ENCODE data around the gene CCNL1.
"Not testable (repeated sequence)": the region's sequence is repeated elsewhere in the genome, so short reads cannot be mapped to it uniquely, and the experiment has no call there.

Gene CCNL1

DNA sequence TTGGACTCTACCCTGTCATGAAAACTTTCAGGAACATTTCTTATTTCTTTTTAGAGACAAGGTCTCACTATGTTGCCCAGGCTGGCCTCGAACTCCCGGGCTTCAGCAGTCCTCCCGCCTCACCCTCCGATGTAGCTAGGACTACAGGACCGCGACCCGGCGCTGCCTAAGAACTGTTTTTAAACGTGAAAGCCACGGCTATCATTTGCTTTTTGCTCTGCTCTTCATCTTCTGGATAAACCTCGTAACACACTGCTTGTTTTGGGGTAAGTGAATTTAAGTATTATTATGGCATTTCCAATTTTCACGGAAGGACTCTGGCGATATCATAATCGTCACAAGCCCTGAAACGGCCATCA, 14.3 kb upstream of the CCNL1 start:
- H3K9me2 ChIP-seq (replicated peaks; ENCODE audit: insufficient read depth, low read length), result no peaks in the 10 kb centered on the region
- peaks cover 7% of the 10 kb centered on the region for H3K4me1 ChIP-seq (ENCODE audit: low read length)
- no peaks in the 10 kb centered on the region for H4K20me1 ChIP-seq (ENCODE audit: insufficient read depth, low read length)
- peak overlapping the region; percentile 70 for H3K4me3 ChIP-seq (ENCODE audit: low read length)
- peak overlapping the region; percentile 89 for H3K27ac ChIP-seq (ENCODE audit: low read length)
- 0 out of 2 replicates have a peak, but pooled peaks cover 4% of the 10 kb centered on the region for H3K79me2 ChIP-seq (ENCODE audit: low read length)
- peak overlapping the region; percentile 90 for H3K4me2 ChIP-seq (ENCODE audit: low read depth, low read length)
- no peaks in the 10 kb centered on the region for H3K36me3 ChIP-seq (replicated peaks; ENCODE audit: insufficient read depth, low read length)
- no peaks in the 10 kb centered on the region for H3K27me3 ChIP-seq (replicated peaks; ENCODE audit: insufficient read depth, low read length)
- no peaks in the 10 kb centered on the region for H3K9me3 ChIP-seq (replicated peaks; ENCODE audit: insufficient read depth, low read length)
- H2AFZ ChIP-seq (ENCODE audit: low read length), result peak overlapping the region; percentile 89
- peak overlapping the region; percentile 82 for H3K9ac ChIP-seq (ENCODE audit: low read length)
- peak; percentile 70 for DNase-seq
- peaks cover 21% of the 10 kb centered on the region for H3F3A ChIP-seq (ENCODE audit: insufficient read depth, low read length)
- TF ChIP-seq EZH2phosphoT487 (IDR thresholded peaks at IDR 0.05; ENCODE audit: low read length) (no peak), EZH2 (optimal IDR thresholded peaks at IDR 0.05; ENCODE audit: low read depth, low read length) (no peak)
- TF ChIP-seq, protein P1, sequence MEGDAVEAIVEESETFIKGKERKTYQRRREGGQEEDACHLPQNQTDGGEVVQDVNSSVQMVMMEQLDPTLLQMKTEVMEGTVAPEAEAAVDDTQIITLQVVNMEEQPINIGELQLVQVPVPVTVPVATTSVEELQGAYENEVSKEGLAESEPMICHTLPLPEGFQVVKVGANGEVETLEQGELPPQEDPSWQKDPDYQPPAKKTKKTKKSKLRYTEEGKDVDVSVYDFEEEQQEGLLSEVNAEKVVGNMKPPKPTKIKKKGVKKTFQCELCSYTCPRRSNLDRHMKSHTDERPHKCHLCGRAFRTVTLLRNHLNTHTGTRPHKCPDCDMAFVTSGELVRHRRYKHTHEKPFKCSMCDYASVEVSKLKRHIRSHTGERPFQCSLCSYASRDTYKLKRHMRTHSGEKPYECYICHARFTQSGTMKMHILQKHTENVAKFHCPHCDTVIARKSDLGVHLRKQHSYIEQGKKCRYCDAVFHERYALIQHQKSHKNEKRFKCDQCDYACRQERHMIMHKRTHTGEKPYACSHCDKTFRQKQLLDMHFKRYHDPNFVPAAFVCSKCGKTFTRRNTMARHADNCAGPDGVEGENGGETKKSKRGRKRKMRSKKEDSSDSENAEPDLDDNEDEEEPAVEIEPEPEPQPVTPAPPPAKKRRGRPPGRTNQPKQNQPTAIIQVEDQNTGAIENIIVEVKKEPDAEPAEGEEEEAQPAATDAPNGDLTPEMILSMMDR (IDR thresholded peaks at IDR 0.05; ENCODE audit: low read length), result no peak

GRCh38 chr3:157173343-157173742, 13.4 kb upstream of the CCNL1 start:
- Histone ChIP-seq H3K4me2 (ENCODE audit: low read depth, low read length) (peak overlapping the region; percentile 90; the same call in 1 of the 2 replicates), H3F3A (ENCODE audit: insufficient read depth, low read length) (peaks cover 21% of the 10 kb centered on the region), H3K27ac (ENCODE audit: low read length) (peak overlapping the region; percentile 89; the same call in 1 of the 2 replicates)
- not testable (repeated sequence) for H3K4me3 ChIP-seq (ENCODE audit: low read length); H3K79me2 ChIP-seq (ENCODE audit: low read length); H3K9me3 ChIP-seq (replicated peaks; ENCODE audit: insufficient read depth, low read length); H2AFZ ChIP-seq (ENCODE audit: low read length); H3K36me3 ChIP-seq (replicated peaks; ENCODE audit: insufficient read depth, low read length); H3K9ac ChIP-seq (ENCODE audit: low read length); H3K27me3 ChIP-seq (replicated peaks; ENCODE audit: insufficient read depth, low read length); H3K9me2 ChIP-seq (replicated peaks; ENCODE audit: insufficient read depth, low read length); H3K4me1 ChIP-seq (ENCODE audit: low read length); DNase-seq; H4K20me1 ChIP-seq (ENCODE audit: insufficient read depth, low read length)

DNA sequence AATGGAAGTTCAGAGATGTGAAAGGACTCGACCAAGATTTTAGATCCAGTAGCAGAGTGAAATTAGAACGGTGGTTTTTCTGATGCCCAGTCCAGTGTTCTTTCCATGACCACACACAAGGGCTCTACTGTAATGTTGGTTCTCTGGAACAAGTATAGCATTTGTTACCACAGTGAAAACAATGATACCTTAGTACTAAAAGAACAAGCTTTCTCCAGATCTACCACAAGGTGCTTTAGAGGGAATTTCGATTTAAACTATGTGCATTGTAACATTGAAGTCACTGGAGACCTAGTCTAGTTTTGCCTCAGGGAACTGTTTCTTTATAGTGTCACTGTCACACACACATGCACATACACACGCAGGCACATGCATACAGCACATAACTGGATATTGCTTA, 12.8 kb upstream of the CCNL1 start:
- H3K9me3 ChIP-seq (replicated peaks; ENCODE audit: insufficient read depth, low read length), result no peaks in the 10 kb centered on the region
- no peaks in the 10 kb centered on the region for H4K20me1 ChIP-seq (ENCODE audit: insufficient read depth, low read length)
- H3K4me1 ChIP-seq (ENCODE audit: low read length), result peaks cover 7% of the 10 kb centered on the region
- no peak overlapping the region for H3K4me3 ChIP-seq (ENCODE audit: low read length)
- H3K9ac ChIP-seq (ENCODE audit: low read length), result no peak overlapping the region
- no peaks in the 10 kb centered on the region for H3K27me3 ChIP-seq (replicated peaks; ENCODE audit: insufficient read depth, low read length)
- H3K27ac ChIP-seq (ENCODE audit: low read length), result no peak overlapping the region
- TF ChIP-seq EZH2 (optimal IDR thresholded peaks at IDR 0.05; ENCODE audit: low read depth, low read length) (no peak), EZH2phosphoT487 (IDR thresholded peaks at IDR 0.05; ENCODE audit: low read length) (no peak)
- TF ChIP-seq, protein P1 (IDR thresholded peaks at IDR 0.05; ENCODE audit: low read length), result no peak
- 0 out of 2 replicates have a peak, but pooled peaks cover 4% of the 10 kb centered on the region for H3K79me2 ChIP-seq (ENCODE audit: low read length)
- no peaks in the 10 kb centered on the region for H3K36me3 ChIP-seq (replicated peaks; ENCODE audit: insufficient read depth, low read length)
- peaks cover 21% of the 10 kb centered on the region for H3F3A ChIP-seq (ENCODE audit: insufficient read depth, low read length)
- no peak for DNase-seq
- no peaks in the 10 kb centered on the region for H3K9me2 ChIP-seq (replicated peaks; ENCODE audit: insufficient read depth, low read length)
- no peak overlapping the region for H3K4me2 ChIP-seq (ENCODE audit: low read depth, low read length)
- no peak overlapping the region for H2AFZ ChIP-seq (ENCODE audit: low read length)

DNA sequence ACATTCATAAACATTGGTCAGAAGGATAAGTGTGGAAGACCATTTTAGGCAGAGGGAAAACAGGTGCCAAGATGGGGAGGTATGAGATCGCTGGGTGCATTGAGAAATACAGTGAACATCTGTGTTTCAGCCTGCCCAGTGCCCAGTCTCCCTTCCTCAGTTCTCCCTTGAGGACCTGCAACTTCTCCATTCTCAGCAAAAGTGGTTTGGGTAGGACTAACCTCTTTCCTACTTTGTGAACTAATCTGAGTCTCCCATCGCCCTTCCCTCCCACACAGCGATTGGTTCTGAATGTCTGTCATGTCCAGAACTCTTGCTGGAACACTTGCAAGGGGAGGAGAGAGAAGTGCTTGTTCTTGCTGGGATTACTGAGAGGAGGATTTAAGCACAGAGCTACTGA, 10.9 kb upstream of the CCNL1 start:
- DNase-seq, result no peak
- Histone ChIP-seq H3K79me2 (ENCODE audit: low read length) (0 out of 2 replicates have a peak, but pooled peaks cover 3% of the 10 kb centered on the region), H3K9me2 (replicated peaks; ENCODE audit: insufficient read depth, low read length) (no peaks in the 10 kb centered on the region), H3K27me3 (replicated peaks; ENCODE audit: insufficient read depth, low read length) (no peaks in the 10 kb centered on the region), H3K4me2 (ENCODE audit: low read depth, low read length) (no peak overlapping the region), H3K36me3 (replicated peaks; ENCODE audit: insufficient read depth, low read length) (no peaks in the 10 kb centered on the region), H4K20me1 (ENCODE audit: insufficient read depth, low read length) (no peaks in the 10 kb centered on the region), H3K4me3 (ENCODE audit: low read length) (no peak overlapping the region), H3F3A (ENCODE audit: insufficient read depth, low read length) (peaks cover 20% of the 10 kb centered on the region), H3K9me3 (replicated peaks; ENCODE audit: insufficient read depth, low read length) (no peaks in the 10 kb centered on the region), H3K4me1 (ENCODE audit: low read length) (peaks cover 7% of the 10 kb centered on the region), H3K9ac (ENCODE audit: low read length) (no peak overlapping the region), H2AFZ (ENCODE audit: low read length) (no peak overlapping the region), H3K27ac (ENCODE audit: low read length) (no peak overlapping the region)
- TF ChIP-seq EZH2 (optimal IDR thresholded peaks at IDR 0.05; ENCODE audit: low read depth, low read length), result no peak
- TF ChIP-seq, protein P1 (IDR thresholded peaks at IDR 0.05; ENCODE audit: low read length), result no peak
- TF ChIP-seq EZH2phosphoT487 (IDR thresholded peaks at IDR 0.05; ENCODE audit: low read length), result no peak
